Measurements from ENCODE around the gene AMBRA1.

AMBRA1 gene

DNA sequence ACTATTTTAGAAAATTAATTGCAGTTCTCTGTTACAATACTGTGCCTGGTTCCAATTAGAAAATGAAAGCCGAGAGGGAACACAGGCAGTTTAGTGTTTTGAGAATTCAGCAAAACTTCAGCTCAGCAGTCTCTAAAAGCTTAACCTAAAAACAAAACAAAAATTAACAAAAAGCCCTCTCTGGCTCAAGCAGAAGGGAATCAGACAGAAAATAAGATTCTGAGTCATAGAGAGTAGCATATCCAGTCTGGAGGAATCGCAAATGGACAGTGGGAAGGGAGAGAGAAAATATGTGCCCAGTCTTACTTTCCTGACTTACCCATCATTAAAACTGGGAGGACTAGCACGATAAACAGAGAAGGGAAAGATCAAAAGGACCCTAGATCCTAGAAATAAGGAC, 164.1 kb downstream of the AMBRA1 start:
- no peak for TF ChIP-seq ZFX (IDR thresholded peaks at IDR 0.05)
- TF ChIP-seq, protein P1, sequence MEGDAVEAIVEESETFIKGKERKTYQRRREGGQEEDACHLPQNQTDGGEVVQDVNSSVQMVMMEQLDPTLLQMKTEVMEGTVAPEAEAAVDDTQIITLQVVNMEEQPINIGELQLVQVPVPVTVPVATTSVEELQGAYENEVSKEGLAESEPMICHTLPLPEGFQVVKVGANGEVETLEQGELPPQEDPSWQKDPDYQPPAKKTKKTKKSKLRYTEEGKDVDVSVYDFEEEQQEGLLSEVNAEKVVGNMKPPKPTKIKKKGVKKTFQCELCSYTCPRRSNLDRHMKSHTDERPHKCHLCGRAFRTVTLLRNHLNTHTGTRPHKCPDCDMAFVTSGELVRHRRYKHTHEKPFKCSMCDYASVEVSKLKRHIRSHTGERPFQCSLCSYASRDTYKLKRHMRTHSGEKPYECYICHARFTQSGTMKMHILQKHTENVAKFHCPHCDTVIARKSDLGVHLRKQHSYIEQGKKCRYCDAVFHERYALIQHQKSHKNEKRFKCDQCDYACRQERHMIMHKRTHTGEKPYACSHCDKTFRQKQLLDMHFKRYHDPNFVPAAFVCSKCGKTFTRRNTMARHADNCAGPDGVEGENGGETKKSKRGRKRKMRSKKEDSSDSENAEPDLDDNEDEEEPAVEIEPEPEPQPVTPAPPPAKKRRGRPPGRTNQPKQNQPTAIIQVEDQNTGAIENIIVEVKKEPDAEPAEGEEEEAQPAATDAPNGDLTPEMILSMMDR (conservative IDR thresholded peaks at IDR 0.05) = no peak
- no peak overlapping the region for H3K27ac ChIP-seq

DNA sequence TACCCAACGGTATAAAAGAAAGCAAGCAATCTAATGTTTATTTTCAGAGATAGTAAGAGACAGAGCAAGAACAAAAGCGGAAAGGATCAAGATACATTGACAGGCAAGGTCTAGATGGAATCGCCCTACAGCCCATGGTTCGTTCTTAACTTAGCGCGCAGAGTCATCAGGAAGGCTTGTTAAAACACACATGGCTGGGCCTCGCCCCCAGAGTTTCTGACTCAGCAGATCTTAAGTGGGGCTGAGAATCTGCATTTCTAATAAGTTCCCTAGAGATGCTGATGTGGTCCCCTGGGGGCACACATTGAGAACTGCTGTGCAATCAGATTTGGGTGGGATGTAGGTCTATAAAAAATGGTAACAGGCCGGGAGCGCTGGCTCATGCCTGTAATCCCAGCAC, 166.5 kb downstream of the AMBRA1 start:
- H3K27ac ChIP-seq = no peak overlapping the region
- TF ChIP-seq, protein P1 (conservative IDR thresholded peaks at IDR 0.05) = no peak
- no peak for TF ChIP-seq ZFX (IDR thresholded peaks at IDR 0.05)

GRCh38 chr11:46426233-46426991, 167.4 kb downstream of the AMBRA1 start:
- no peak overlapping the region for H3K27ac ChIP-seq

DNA sequence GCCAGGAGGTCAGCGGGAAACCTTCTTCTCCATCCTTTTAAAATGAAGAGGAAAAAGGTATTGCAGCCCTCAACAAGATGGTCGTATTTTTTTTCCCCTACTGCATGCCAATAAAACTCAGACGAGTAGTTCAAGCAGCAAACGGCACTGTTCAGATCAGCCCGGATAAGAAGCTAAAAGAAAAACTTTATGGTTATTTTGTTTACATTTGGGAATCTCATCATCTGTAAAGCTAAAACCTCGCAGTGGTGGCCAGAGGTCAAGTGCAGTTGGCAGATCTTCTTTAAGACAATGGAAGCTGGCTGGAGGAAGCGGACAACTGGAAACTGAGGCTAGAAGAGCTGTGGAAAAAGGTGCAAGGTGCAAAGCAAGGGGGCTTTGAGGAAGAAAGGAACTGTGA, 171.2 kb downstream of the AMBRA1 start:
- TF ChIP-seq, protein P1 (conservative IDR thresholded peaks at IDR 0.05) = no peak
- TF ChIP-seq ZFX (IDR thresholded peaks at IDR 0.05) = no peak
- no peak overlapping the region for H3K27ac ChIP-seq

More at GRCh38 chr11:46426233-46426991, 167.4 kb downstream of the AMBRA1 start:
- TF ChIP-seq ZFX (IDR thresholded peaks at IDR 0.05) = no peak
- TF ChIP-seq, protein P1 (conservative IDR thresholded peaks at IDR 0.05) = no peak

- no peak for TF ChIP-seq ZFX (IDR thresholded peaks at IDR 0.05)
- TF ChIP-seq, protein P1 (conservative IDR thresholded peaks at IDR 0.05) = no peak
- H3K27ac ChIP-seq = no peak overlapping the region
Measured at GRCh38 chr11:46421257-46421880, 172.5 kb downstream of the AMBRA1 start.

DNA sequence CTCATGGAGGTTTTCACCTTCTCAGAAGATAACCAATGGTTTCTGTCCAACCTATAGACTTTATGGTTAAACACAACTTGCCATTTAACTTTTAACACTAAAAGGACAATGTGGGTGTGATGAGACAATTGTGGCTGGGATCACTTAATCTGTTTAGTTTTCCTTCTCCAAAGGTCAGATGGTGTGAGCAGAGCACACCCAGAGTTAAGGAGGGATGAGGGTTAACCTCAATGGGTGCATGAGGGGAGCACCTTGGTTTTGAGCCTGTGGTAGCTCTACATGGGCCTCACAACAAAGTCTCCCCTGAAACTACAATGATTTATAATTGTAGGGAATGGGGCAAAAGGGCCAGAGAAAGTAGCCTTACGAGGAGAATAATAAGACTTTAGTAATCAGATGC, 173.3 kb downstream of the AMBRA1 start:
- TF ChIP-seq, protein P1 (conservative IDR thresholded peaks at IDR 0.05) = no peak
- no peak for TF ChIP-seq ZFX (IDR thresholded peaks at IDR 0.05)

GRCh38 chr11:46418751-46419150, 175.1 kb downstream of the AMBRA1 start:
- no peak overlapping the region for H3K27ac ChIP-seq

More for the DNA sequence above, 173.3 kb downstream of the AMBRA1 start:
- no peak overlapping the region for H3K27ac ChIP-seq

More at GRCh38 chr11:46418751-46419150, 175.1 kb downstream of the AMBRA1 start:
- TF ChIP-seq ZFX (IDR thresholded peaks at IDR 0.05) = no peak
- TF ChIP-seq, protein P1 (conservative IDR thresholded peaks at IDR 0.05) = no peak

Data from C4-2B (cell line).